CD8-positive, alpha-beta memory T cell (primary cell): Measurements from ENCODE around the gene ITPK1. TPM values are rescaled to one million over a fixed set of nuclear protein-coding genes. Genes with fewer than 3 reads are reported as not detected.

Experiments
- CTCF ChIA-PET: fragments of 350-600 bp; sonication (Branson Sonifier 250); formaldehyde crosslinking; loops from one replicate; lab custom pipeline; 2021; ENCODE audit warnings: antibody characterized with exemption; lab: Charles Lee
- POLR2A ChIA-PET: fragments of 350-600 bp; sonication (Branson Sonifier 250); formaldehyde crosslinking; loops from one replicate; lab custom pipeline; 2021; ENCODE audit warnings: antibody characterized with exemption; lab: Charles Lee
- DNase-seq, 5 donors: peaks; one replicate each; pipeline versions ENCODE4 v3.0.0 to v3.0.0-alpha.2; 2020 to 2022; ENCODE audit warnings: mixed read lengths in 1 of 5
- H3K27ac ChIP-seq: one replicate; pipeline ENCODE4 v1.7.0; 2013; ENCODE audit warnings: low read depth, mild to moderate bottlenecking, low read length, moderate library complexity
- H3K27me3 ChIP-seq: 2 replicates; pipeline ENCODE4 v1.7.0; 2013; ENCODE audit warnings: low read length, mild to moderate bottlenecking; ENCODE audit not compliant: insufficient read depth, poor library complexity, severe bottlenecking
- H3K36me3 ChIP-seq: 2 replicates; pipeline ENCODE4 v1.7.0; 2013; ENCODE audit warnings: mild to moderate bottlenecking, low read length, moderate library complexity; ENCODE audit not compliant: insufficient read depth
- H3K4me1 ChIP-seq: 2 replicates; pipeline ENCODE4 v1.7.0; 2013; ENCODE audit warnings: mild to moderate bottlenecking, low read length, moderate library complexity; ENCODE audit not compliant: insufficient read depth
- H3K4me3 ChIP-seq: 2 replicates; pipeline ENCODE4 v1.7.0; 2013; ENCODE audit warnings: mild to moderate bottlenecking, low read length
- H3K9me3 ChIP-seq: 2 replicates; pipeline ENCODE4 v1.7.0; 2013; ENCODE audit warnings: mild to moderate bottlenecking, low read length
- H3K27ac Mint-ChIP-seq, 8 donors: one replicate each; pipeline ENCODE4 v1.8.0; 2020 to 2021; ENCODE audit warnings: mixed read lengths in 8 of 8, mild to moderate bottlenecking in 6 of 8, inconsistent platforms in 3 of 8, moderate library complexity in 3 of 8
- H3K27me3 Mint-ChIP-seq, 2 donors: one replicate each; pipeline ENCODE4 v1.8.0; 2020 to 2021; ENCODE audit warnings: mixed read lengths in 2 of 2, mild to moderate bottlenecking in 1 of 2, moderate library complexity in 1 of 2
- H3K36me3 Mint-ChIP-seq, 3 donors: one replicate each; pipeline ENCODE4 v1.8.0; 2020 to 2021; ENCODE audit warnings: mixed read lengths in 3 of 3, inconsistent platforms in 1 of 3, mild to moderate bottlenecking in 1 of 3
- H3K4me1 Mint-ChIP-seq, 3 donors: one replicate each; pipeline ENCODE4 v1.8.0; 2020 to 2021; ENCODE audit warnings: mixed read lengths in 3 of 3, inconsistent platforms in 1 of 3, mild to moderate bottlenecking in 1 of 3
- H3K4me3 Mint-ChIP-seq, 7 donors: one replicate each; pipeline ENCODE4 v1.8.0; 2020 to 2021; ENCODE audit warnings: mixed read lengths in 7 of 7, mild to moderate bottlenecking in 6 of 7, moderate library complexity in 4 of 7, inconsistent platforms in 2 of 7
- H3K9me3 Mint-ChIP-seq, 5 donors: one replicate each; pipeline ENCODE4 v1.8.0; 2020 to 2022; ENCODE audit warnings: mixed read lengths in 5 of 5, mild to moderate bottlenecking in 3 of 5, moderate library complexity in 2 of 5, inconsistent platforms in 1 of 5
- polyA plus RNA-seq: library from polyadenylated mRNA; unstranded; fragments of 300-500 nt; fragmentation: Illumina TruSeq; gene quantifications from one replicate; pipeline ENCODE4 v1.2.3, GENCODE V29; 2021
- total RNA-seq, 2 experiments: library from RNA; stranded (reverse); gene quantifications; one replicate each; pipeline ENCODE4 v1.2.3, GENCODE V29; 2021

The ITPK1 gene
- total and polyA plus RNA-seq, 3 experiments from 2014 or later = 40.4 to 75.1 (median 66.1) TPM

DNA sequence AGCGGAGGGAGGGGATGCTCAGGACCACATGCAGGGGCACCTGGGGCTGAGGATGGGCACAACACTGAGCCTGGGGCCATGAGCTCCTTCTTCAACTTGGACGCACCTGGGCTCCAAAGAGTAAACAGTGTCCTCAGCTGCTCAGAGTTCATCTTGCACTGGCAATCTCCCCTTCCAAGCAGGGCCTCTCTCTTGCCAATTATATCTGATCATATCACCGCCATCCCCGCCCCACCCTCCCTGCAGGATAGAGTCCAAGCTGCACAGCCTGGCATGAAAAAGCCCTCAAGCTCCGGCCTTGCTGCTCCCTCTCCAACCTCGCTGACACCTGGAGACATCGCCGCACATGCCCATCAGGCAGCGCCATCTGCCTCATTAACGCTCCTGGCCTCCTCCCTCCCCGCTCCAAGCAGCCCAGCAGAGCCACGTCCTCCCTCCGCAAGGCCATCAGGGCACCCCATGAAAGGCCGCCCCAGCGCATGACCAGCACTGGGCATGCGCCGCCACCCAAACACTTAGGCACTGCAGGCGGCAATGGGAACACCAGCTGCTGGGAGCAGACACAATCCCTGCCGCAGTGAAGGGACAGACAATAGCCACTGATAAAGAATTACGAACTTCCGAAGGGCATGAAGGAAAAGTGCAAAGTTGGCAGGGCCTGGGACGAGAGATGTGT, 103.9 kb downstream of the ITPK1 start:
- H3K4me1 Mint-ChIP-seq = peaks cover 25 to 44% (median 28%) of the 10 kb centered on the region in 3 donors
- H3K27me3 Mint-ChIP-seq = no peaks in the 10 kb centered on the region
- POLR2A ChIA-PET = interaction anchor here (0.6 kb wide), 1 partner anchor 11 kb away, joined by 9 read pairs; no protein-coding TSS in a partner anchor
- H3K36me3 ChIP-seq = no peaks in the 10 kb centered on the region
- H3K9me3 ChIP-seq = no peaks in the 10 kb centered on the region
- H3K4me3 Mint-ChIP-seq = no peak overlapping the region
- DNase-seq = no peak
- H3K4me1 ChIP-seq = peaks cover 9% of the 10 kb centered on the region
- H3K27me3 ChIP-seq = no peaks in the 10 kb centered on the region
- CTCF ChIA-PET = interaction anchor here (1.2 kb wide), 1 partner anchor 14 kb away, joined by 3 read pairs; no protein-coding TSS in a partner anchor
- H3K9me3 Mint-ChIP-seq = no peaks in the 10 kb centered on the region
- peak overlapping the region in 1 of 8 donors; percentile 35 for H3K27ac Mint-ChIP-seq
- no peak overlapping the region for H3K27ac ChIP-seq
- H3K4me3 ChIP-seq = no peak overlapping the region
- peaks cover 0 to 41% (median 1%) of the 10 kb centered on the region in 3 donors for H3K36me3 Mint-ChIP-seq

GRCh38 chr14:93011141-93011529, 104.6 kb downstream of the ITPK1 start:
- Mint-ChIP-seq H3K27ac (peak overlapping the region in 1 of 8 donors; percentile 32), H3K4me1 (peaks cover 25 to 43% (median 29%) of the 10 kb centered on the region in 3 donors), H3K36me3 (peaks cover 0 to 34% (median 1%) of the 10 kb centered on the region in 3 donors), H3K4me3 (no peak overlapping the region), H3K9me3 (no peaks in the 10 kb centered on the region), H3K27me3 (no peaks in the 10 kb centered on the region)
- Histone ChIP-seq H3K36me3 (no peaks in the 10 kb centered on the region), H3K27me3 (no peaks in the 10 kb centered on the region), H3K4me1 (peaks cover 9% of the 10 kb centered on the region), H3K27ac (no peak overlapping the region), H3K9me3 (no peaks in the 10 kb centered on the region), H3K4me3 (no peak overlapping the region)
- ChIA-PET POLR2A (no interaction called here), CTCF (interaction anchor here (1.2 kb wide), 1 partner anchor 15 kb away, joined by 3 read pairs; no protein-coding TSS in a partner anchor)
- DNase-seq = no peak

- no peak overlapping the region for H3K4me3 ChIP-seq
- peaks cover 9% of the 10 kb centered on the region for H3K4me1 ChIP-seq
- peaks cover 0 to 29% (median 1%) of the 10 kb centered on the region in 3 donors for H3K36me3 Mint-ChIP-seq
- H3K9me3 ChIP-seq = no peaks in the 10 kb centered on the region
- H3K27ac ChIP-seq = no peak overlapping the region
- H3K4me3 Mint-ChIP-seq = no peak overlapping the region
- no peaks in the 10 kb centered on the region for H3K36me3 ChIP-seq
- H3K4me1 Mint-ChIP-seq = peaks cover 25 to 43% (median 30%) of the 10 kb centered on the region in 3 donors
- H3K27ac Mint-ChIP-seq = peak overlapping the region in 1 of 8 donors; percentile 32
- ChIA-PET POLR2A (no interaction called here), CTCF (no interaction called here)
- H3K27me3 ChIP-seq = no peaks in the 10 kb centered on the region
- H3K9me3 Mint-ChIP-seq = no peaks in the 10 kb centered on the region
- H3K27me3 Mint-ChIP-seq = no peaks in the 10 kb centered on the region
- no peak for DNase-seq
These were observed 105.1 kb downstream of the ITPK1 start for GRCh38 chr14:93010522-93011140.

DNA sequence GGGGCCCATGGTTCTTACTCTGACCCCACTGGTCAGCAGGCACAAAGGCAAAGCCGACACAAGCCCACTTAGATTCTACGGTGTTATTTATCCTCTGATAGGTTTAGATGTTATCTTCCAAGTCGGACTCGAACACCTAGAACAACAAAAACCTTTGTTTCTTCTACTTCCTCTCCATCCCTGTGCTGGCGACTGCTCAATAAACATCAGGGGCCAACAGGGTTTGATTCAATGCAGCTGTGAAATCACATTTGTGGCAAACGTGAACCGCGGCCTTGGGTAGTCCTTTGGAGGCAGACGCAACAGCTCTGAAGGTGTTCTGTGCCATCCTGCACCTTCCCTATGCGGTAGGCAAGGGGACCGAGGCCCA, 105.6 kb downstream of the ITPK1 start:
- H3K9me3 ChIP-seq = no peaks in the 10 kb centered on the region
- peaks cover 0 to 25% (median 1%) of the 10 kb centered on the region in 3 donors for H3K36me3 Mint-ChIP-seq
- H3K4me3 ChIP-seq = no peak overlapping the region
- H3K9me3 Mint-ChIP-seq = no peaks in the 10 kb centered on the region
- ChIA-PET CTCF (no interaction called here), POLR2A (no interaction called here)
- peaks cover 25 to 46% (median 31%) of the 10 kb centered on the region in 3 donors for H3K4me1 Mint-ChIP-seq
- no peaks in the 10 kb centered on the region for H3K36me3 ChIP-seq
- H3K27me3 Mint-ChIP-seq = no peaks in the 10 kb centered on the region
- no peak for DNase-seq
- no peak overlapping the region for H3K4me3 Mint-ChIP-seq
- H3K27ac ChIP-seq = no peak overlapping the region
- H3K27me3 ChIP-seq = no peaks in the 10 kb centered on the region
- peak overlapping the region in 1 of 8 donors; percentile 79 for H3K27ac Mint-ChIP-seq
- peaks cover 9% of the 10 kb centered on the region for H3K4me1 ChIP-seq

GRCh38 chr14:93009471-93010129, 106.1 kb downstream of the ITPK1 start:
- no peaks in the 10 kb centered on the region for H3K9me3 Mint-ChIP-seq
- ChIA-PET POLR2A (no interaction called here), CTCF (no interaction called here)
- H3K4me3 Mint-ChIP-seq = no peak overlapping the region
- H3K27me3 Mint-ChIP-seq = peaks cover 0 to 3% of the 10 kb centered on the region in 2 donors
- Histone ChIP-seq H3K4me3 (no peak overlapping the region), H3K4me1 (peaks cover 9% of the 10 kb centered on the region), H3K9me3 (no peaks in the 10 kb centered on the region), H3K36me3 (no peaks in the 10 kb centered on the region), H3K27ac (no peak overlapping the region), H3K27me3 (no peaks in the 10 kb centered on the region)
- H3K4me1 Mint-ChIP-seq = peaks cover 22 to 45% (median 33%) of the 10 kb centered on the region in 3 donors
- H3K27ac Mint-ChIP-seq = peak overlapping the region in 1 of 8 donors; percentile 70
- peaks cover 0 to 25% (median 1%) of the 10 kb centered on the region in 3 donors for H3K36me3 Mint-ChIP-seq
- DNase-seq = no peak

DNA sequence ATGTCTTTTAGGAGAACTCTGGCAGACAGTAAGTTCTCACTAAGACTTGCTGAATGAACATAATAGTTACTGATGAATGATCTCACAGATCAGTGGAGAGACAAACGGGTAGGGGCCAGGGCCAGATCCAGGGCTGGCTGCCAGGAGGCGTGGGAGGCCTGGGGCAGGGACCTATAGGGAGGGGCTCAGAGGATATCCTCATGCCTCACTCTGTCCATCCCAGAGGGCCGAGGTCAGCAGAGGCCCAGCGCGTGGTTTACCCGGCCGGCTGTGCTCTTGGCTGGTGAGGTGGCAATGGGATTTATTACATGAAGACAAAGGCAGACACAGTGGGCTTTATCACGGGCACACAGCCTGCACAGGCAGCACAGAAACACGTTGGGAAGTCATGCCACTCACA, 107.3 kb downstream of the ITPK1 start:
- Mint-ChIP-seq H3K27me3 (peaks cover 0 to 3% of the 10 kb centered on the region in 2 donors), H3K36me3 (peaks cover 0 to 21% (median 1%) of the 10 kb centered on the region in 3 donors), H3K9me3 (no peaks in the 10 kb centered on the region), H3K27ac (peak overlapping the region in 3 of 8 donors; percentile 15 to 74 (median 48)), H3K4me3 (no peak overlapping the region), H3K4me1 (peaks cover 13 to 43% (median 29%) of the 10 kb centered on the region in 3 donors)
- Histone ChIP-seq H3K36me3 (no peaks in the 10 kb centered on the region), H3K9me3 (no peaks in the 10 kb centered on the region), H3K4me1 (peaks cover 4% of the 10 kb centered on the region), H3K27me3 (no peaks in the 10 kb centered on the region), H3K27ac (no peak overlapping the region), H3K4me3 (no peak overlapping the region)
- ChIA-PET POLR2A (no interaction called here), CTCF (no interaction called here)
- DNase-seq = no peak

DNA sequence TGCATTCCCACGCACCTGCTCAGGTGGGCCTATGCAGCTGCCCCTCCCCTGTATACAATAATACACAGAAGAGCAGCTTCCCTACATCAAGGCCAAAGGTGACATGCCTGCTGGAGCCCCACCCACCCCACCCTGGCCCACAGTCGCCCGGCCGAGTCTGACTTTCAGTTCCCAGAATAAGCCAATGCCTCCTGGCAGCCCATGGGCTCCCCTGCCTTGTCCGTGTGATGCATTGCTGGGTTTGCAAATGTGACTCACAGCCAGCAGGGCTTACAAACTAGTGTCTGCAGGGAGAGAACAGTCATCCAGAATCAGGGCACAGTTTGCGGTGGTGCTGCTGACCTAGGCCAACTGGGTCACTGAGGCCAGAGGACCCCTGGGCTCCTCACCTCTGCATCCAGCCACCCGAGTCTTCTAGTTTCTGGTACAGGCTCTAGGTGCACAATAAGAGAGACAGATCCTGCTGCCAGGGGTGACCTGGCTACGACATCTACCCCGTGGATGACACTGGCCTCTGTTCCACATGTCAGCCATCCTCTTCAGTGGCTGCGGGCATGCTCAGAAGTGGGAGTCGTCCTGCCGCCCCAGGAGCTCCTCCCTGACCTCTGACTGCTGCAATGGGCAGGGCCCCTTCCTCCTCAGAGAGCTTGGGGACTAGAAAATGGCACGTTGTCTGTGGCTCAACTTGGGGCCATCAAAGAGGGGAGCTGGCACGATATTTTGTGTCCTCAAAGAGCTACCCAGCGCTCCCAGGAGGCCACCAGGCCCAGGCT, 108.3 kb downstream of the ITPK1 start:
- H3K27me3 ChIP-seq = no peaks in the 10 kb centered on the region
- no peaks in the 10 kb centered on the region for H3K4me1 ChIP-seq
- Mint-ChIP-seq H3K27me3 (peaks cover 0 to 3% of the 10 kb centered on the region in 2 donors), H3K27ac (peak overlapping the region in 3 of 8 donors; percentile 21 to 84 (median 51)), H3K4me1 (peaks cover 9 to 44% (median 24%) of the 10 kb centered on the region in 3 donors), H3K36me3 (peaks cover 0 to 22% (median 1%) of the 10 kb centered on the region in 3 donors), H3K4me3 (no peak overlapping the region), H3K9me3 (no peaks in the 10 kb centered on the region)
- H3K4me3 ChIP-seq = no peak overlapping the region
- no peak for DNase-seq
- ChIA-PET CTCF (no interaction called here), POLR2A (no interaction called here)
- H3K36me3 ChIP-seq = no peaks in the 10 kb centered on the region
- no peak overlapping the region for H3K27ac ChIP-seq
- no peaks in the 10 kb centered on the region for H3K9me3 ChIP-seq
